CD14-positive monocyte (primary cell): ENCODE results near the gene SALL1. TPM values are rescaled to one million over a fixed set of nuclear protein-coding genes. Genes with fewer than 3 reads are reported as not detected.

Experiments
- DNase-seq, 3 donors: peaks; one replicate each; pipeline ENCODE4 v3.0.0-alpha.2; 2011 to 2022
- H2AFZ ChIP-seq: 2 replicates; pipeline ENCODE4 v1.6.0; 2012; ENCODE audit warnings: mild to moderate bottlenecking, low read depth, low read length, inconsistent platforms; ENCODE audit not compliant: insufficient read depth, poor library complexity, severe bottlenecking
- H3K27ac ChIP-seq, 2 donors: 1 replicate in 1 of 2; 2 replicates in 1 of 2; pipeline ENCODE4 v1.5.1; 2012 to 2013; ENCODE audit warnings: low read length in 2 of 2, control low read depth in 1 of 2, inconsistent platforms in 1 of 2, low read depth in 1 of 2, mild to moderate bottlenecking in 1 of 2
- H3K27me3 ChIP-seq, 2 donors: one replicate each; pipeline versions ENCODE4 v1.6.0 to v1.6.1; 2011 to 2013; ENCODE audit warnings: low read length in 2 of 2; ENCODE audit not compliant: control insufficient read depth in 2 of 2, insufficient read depth in 2 of 2
- H3K36me3 ChIP-seq, 2 donors: replicated peaks in 1 of 2; 1 replicate in 1 of 2; 2 replicates in 1 of 2; pipeline versions ENCODE4 v1.5.1 to v1.6.1; 2012 to 2013; ENCODE audit warnings: low read length in 2 of 2, control low read depth in 1 of 2, inconsistent platforms in 1 of 2, mild to moderate bottlenecking in 1 of 2; ENCODE audit not compliant: insufficient read depth in 2 of 2, control insufficient read depth in 1 of 2
- H3K4me1 ChIP-seq, 2 donors: 1 replicate in 1 of 2; 2 replicates in 1 of 2; pipeline versions ENCODE4 v1.5.1 to v1.6.1; 2012 to 2013; ENCODE audit warnings: low read length in 2 of 2, control low read depth in 1 of 2, inconsistent platforms in 1 of 2, mild to moderate bottlenecking in 1 of 2, moderate library complexity in 1 of 2; ENCODE audit not compliant: insufficient read depth in 2 of 2, control insufficient read depth in 1 of 2
- H3K4me2 ChIP-seq: replicated peaks from 2 replicates; pipeline ENCODE3; 2012; ENCODE audit warnings: low read length, moderate library complexity, mild to moderate bottlenecking; ENCODE audit not compliant: poor library complexity, severe bottlenecking; ENCODE audit errors: extremely low read depth
- H3K4me3 ChIP-seq, 3 experiments: fragments of 200-600 bp in 1 of 3; sonication (generic) in 1 of 3; replicated peaks in 1 of 3; 1 replicate in 2 of 3; 2 replicates in 1 of 3; pipeline ENCODE4 v1.5.1; 2011 to 2013; ENCODE audit warnings: low read length in 3 of 3, mild to moderate bottlenecking in 3 of 3, control low read depth in 2 of 3, low read depth in 2 of 3, inconsistent platforms in 1 of 3, moderate library complexity in 1 of 3
- H3K79me2 ChIP-seq: 2 replicates; pipeline ENCODE4 v1.6.0; 2012; ENCODE audit warnings: mild to moderate bottlenecking, control low read depth, inconsistent platforms, low read length, moderate library complexity; ENCODE audit not compliant: insufficient read depth
- H3K9ac ChIP-seq: 2 replicates; pipeline ENCODE4 v1.6.0; 2017; ENCODE audit warnings: low read length, mild to moderate bottlenecking; ENCODE audit not compliant: insufficient read depth, poor library complexity, severe bottlenecking
- H3K9me3 ChIP-seq, 2 donors: replicated peaks in 1 of 2; 1 replicate in 1 of 2; 2 replicates in 1 of 2; pipeline versions ENCODE4 v1.5.1 to v1.6.1; 2012 to 2013; ENCODE audit warnings: low read length in 2 of 2, control low read depth in 1 of 2; ENCODE audit not compliant: control insufficient read depth in 1 of 2, insufficient read depth in 1 of 2
- H4K20me1 ChIP-seq: 2 replicates; pipeline ENCODE4 v1.6.0; 2012; ENCODE audit warnings: mild to moderate bottlenecking, low read length, control low read depth, moderate library complexity; ENCODE audit not compliant: insufficient read depth
- H3K27ac Mint-ChIP-seq, 7 donors: one replicate each; pipeline ENCODE4 v1.8.0; 2020; ENCODE audit warnings: mild to moderate bottlenecking in 7 of 7, mixed read lengths in 7 of 7, moderate library complexity in 6 of 7, inconsistent platforms in 2 of 7
- H3K27me3 Mint-ChIP-seq, 3 donors: one replicate each; pipeline ENCODE4 v1.8.0; 2021 to 2022; ENCODE audit warnings: low read depth in 3 of 3, mild to moderate bottlenecking in 3 of 3, mixed read lengths in 3 of 3, moderate library complexity in 3 of 3, inconsistent platforms in 1 of 3
- H3K36me3 Mint-ChIP-seq, 2 donors: one replicate each; pipeline ENCODE4 v1.8.0; 2020; ENCODE audit warnings: mixed read lengths in 2 of 2, inconsistent platforms in 1 of 2, mild to moderate bottlenecking in 1 of 2
- H3K4me1 Mint-ChIP-seq: one replicate; pipeline ENCODE4 v1.8.0; 2020; ENCODE audit warnings: mild to moderate bottlenecking, mixed read lengths
- H3K4me3 Mint-ChIP-seq, 2 donors: one replicate each; pipeline ENCODE4 v1.8.0; 2020; ENCODE audit warnings: mild to moderate bottlenecking in 2 of 2, mixed read lengths in 2 of 2, moderate library complexity in 1 of 2
- H3K9me3 Mint-ChIP-seq, 7 donors: one replicate each; pipeline ENCODE4 v1.8.0; 2020 to 2022; ENCODE audit warnings: mixed read lengths in 7 of 7, mild to moderate bottlenecking in 6 of 7, moderate library complexity in 6 of 7, inconsistent platforms in 2 of 7
- WGBS: methylation state at CpG from one replicate; pipeline ENCODE4 v1.1.5; 2013; ENCODE audit warnings: missing lambda C conversion rate; ENCODE audit not compliant: insufficient coverage; 5-methylcytosine and 5-hydroxymethylcytosine counted together
- intact Hi-C, 2 donors: fragments of 100-400 bp; cut with micrococcal nuclease; formaldehyde crosslinking; loops; one replicate each; pipeline versions ENCODE4 v1.15.0 to v1.15.1; 2023
- polyA plus RNA-seq, 3 donors: library from polyadenylated mRNA; depleted of rRNA in 1 of 3; unstranded in 2 of 3; stranded (reverse) in 1 of 3; fragments of 300-500 nt in 2 of 3; fragments of >200 nt in 1 of 3; fragmentation: Illumina TruSeq in 2 of 3; gene quantifications; 1 replicate in 2 of 3; 2 replicates in 1 of 3; pipeline ENCODE4 v1.2.3, GENCODE V29; 2012 to 2021
- TF ChIP-seq, protein P1 (sequence below): fragments of 200-600 bp; IDR thresholded peaks from one replicate; pipeline ENCODE4 v1.8.0; 2022; ENCODE audit warnings: antibody characterized with exemption, mild to moderate bottlenecking

Gene SALL1
- polyA plus RNA-seq, 3 donors: not detected

- H3K4me3 ChIP-seq: no peak overlapping the region
- no peaks in the 10 kb centered on the region for H4K20me1 ChIP-seq
- no peaks in the 10 kb centered on the region for H3K4me1 Mint-ChIP-seq
- H3K9ac ChIP-seq: no peak overlapping the region
- no peak overlapping the region for H2AFZ ChIP-seq
- H3K4me1 ChIP-seq: no peaks in the 10 kb centered on the region
- peaks cover 0 to 2% of the 10 kb centered on the region in 2 donors for H3K27me3 ChIP-seq
- peaks cover 0 to 4% (median 0%) of the 10 kb centered on the region in 7 donors for H3K9me3 Mint-ChIP-seq
- H3K4me2 ChIP-seq: no peak overlapping the region
- intact Hi-C loops: no loop called here
- H3K4me3 Mint-ChIP-seq: no peak overlapping the region
- H3K9me3 ChIP-seq: no peaks in the 10 kb centered on the region
- H3K27ac ChIP-seq: no peak overlapping the region
- H3K79me2 ChIP-seq: no peaks in the 10 kb centered on the region
- no CpG with 5 or more reads among the region's 2 CpGs for WGBS
- no peaks in the 10 kb centered on the region for H3K36me3 Mint-ChIP-seq
- peaks cover 4 to 10% (median 6%) of the 10 kb centered on the region in 3 donors for H3K27me3 Mint-ChIP-seq
- no peaks in the 10 kb centered on the region for H3K36me3 ChIP-seq
- H3K27ac Mint-ChIP-seq: no peak overlapping the region
- TF ChIP-seq, protein P1, sequence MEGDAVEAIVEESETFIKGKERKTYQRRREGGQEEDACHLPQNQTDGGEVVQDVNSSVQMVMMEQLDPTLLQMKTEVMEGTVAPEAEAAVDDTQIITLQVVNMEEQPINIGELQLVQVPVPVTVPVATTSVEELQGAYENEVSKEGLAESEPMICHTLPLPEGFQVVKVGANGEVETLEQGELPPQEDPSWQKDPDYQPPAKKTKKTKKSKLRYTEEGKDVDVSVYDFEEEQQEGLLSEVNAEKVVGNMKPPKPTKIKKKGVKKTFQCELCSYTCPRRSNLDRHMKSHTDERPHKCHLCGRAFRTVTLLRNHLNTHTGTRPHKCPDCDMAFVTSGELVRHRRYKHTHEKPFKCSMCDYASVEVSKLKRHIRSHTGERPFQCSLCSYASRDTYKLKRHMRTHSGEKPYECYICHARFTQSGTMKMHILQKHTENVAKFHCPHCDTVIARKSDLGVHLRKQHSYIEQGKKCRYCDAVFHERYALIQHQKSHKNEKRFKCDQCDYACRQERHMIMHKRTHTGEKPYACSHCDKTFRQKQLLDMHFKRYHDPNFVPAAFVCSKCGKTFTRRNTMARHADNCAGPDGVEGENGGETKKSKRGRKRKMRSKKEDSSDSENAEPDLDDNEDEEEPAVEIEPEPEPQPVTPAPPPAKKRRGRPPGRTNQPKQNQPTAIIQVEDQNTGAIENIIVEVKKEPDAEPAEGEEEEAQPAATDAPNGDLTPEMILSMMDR: no peak
- no peak for DNase-seq
These were observed 13.5 kb upstream of the SALL1 start for GRCh38 chr16:51164574-51164973.

DNA sequence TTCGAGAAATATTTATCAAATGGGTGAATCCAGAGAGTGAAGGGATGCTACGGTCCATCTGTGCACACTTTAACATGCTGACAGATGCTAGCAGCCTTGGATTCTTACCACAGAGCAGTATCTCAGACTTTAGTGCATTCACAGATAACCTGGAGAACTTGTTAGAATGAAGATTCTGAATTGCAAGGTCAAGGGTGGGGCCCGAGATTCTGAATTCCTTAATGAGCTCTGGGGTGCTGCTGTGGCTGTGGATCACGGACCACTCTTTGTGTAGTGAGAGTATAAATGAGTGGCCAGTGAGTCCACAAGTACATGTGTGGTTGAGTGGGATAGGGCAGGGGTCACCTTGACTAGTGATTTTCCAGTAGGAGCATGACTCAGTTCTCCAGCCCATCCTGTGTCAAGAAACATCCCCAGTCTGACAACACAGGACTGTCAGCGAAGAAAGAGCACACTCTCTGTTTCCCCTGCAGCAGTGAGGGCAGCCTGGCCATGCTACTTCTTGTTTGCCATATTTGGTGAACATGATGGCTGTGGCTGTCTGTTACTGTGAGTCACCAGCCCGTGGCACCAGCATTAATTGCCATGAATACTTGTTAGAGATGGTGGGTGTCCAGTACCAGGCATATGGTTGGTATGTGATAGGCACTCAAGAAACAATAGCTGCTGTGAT lies 13.0 kb upstream of the SALL1 start:
- 73% methylated on average over 6 of the region's 6 CpGs for WGBS
- Histone ChIP-seq H3K9ac (no peak overlapping the region), H2AFZ (no peak overlapping the region), H3K9me3 (no peaks in the 10 kb centered on the region), H3K79me2 (no peaks in the 10 kb centered on the region), H3K27me3 (peaks cover 0 to 2% of the 10 kb centered on the region in 2 donors), H3K4me2 (no peak overlapping the region), H4K20me1 (no peaks in the 10 kb centered on the region), H3K27ac (no peak overlapping the region), H3K4me1 (no peaks in the 10 kb centered on the region), H3K4me3 (no peak overlapping the region), H3K36me3 (no peaks in the 10 kb centered on the region)
- TF ChIP-seq, protein P1: no peak
- H3K27me3 Mint-ChIP-seq: peaks cover 4 to 15% (median 6%) of the 10 kb centered on the region in 3 donors
- no peaks in the 10 kb centered on the region for H3K4me1 Mint-ChIP-seq
- intact Hi-C loops: no loop called here
- no peak for DNase-seq
- H3K9me3 Mint-ChIP-seq: peaks cover 0 to 4% (median 0%) of the 10 kb centered on the region in 7 donors
- no peaks in the 10 kb centered on the region for H3K36me3 Mint-ChIP-seq
- no peak overlapping the region for H3K27ac Mint-ChIP-seq
- H3K4me3 Mint-ChIP-seq: no peak overlapping the region
